ENCODE data around the gene ALAS2.
"Not testable (repeated sequence)": the region's sequence is repeated elsewhere in the genome, so short reads cannot be mapped to it uniquely, and the experiment has no call there.

Gene ALAS2

GRCh38 chrX:55005256-55005655 lies 25.5 kb downstream of the ALAS2 start:
- DNase-seq (ENCODE audit: low spot score), result no peak

GRCh38 chrX:55004231-55004630 lies 26.5 kb downstream of the ALAS2 start:
- no peak for DNase-seq (ENCODE audit: low spot score)

GRCh38 chrX:54999717-55000598 lies 30.8 kb downstream of the ALAS2 start, which contains the start of gene APEX2:
Gene APEX2 (plus strand): TSS chrX:55000363. CDS start chrX:55000423, 60 bp downstream.
- DNase-seq (ENCODE audit: low spot score), result peak; percentile 88

GRCh38 chrX:54995621-54996020 lies 35.2 kb downstream of the ALAS2 start:
- DNase-seq (ENCODE audit: low spot score), result no peak

GRCh38 chrX:54994668-54995351 lies 36.0 kb downstream of the ALAS2 start:
- no peak for DNase-seq (ENCODE audit: low spot score)

- DNase-seq (ENCODE audit: low spot score), result no peak
Measured at GRCh38 chrX:54994099-54994498, 36.7 kb downstream of the ALAS2 start, which contains the start of gene PFKFB1. Gene PFKFB1 (minus strand): TSS chrX:54994188. CDS start chrX:54994007, 181 bp downstream.

- no peak for DNase-seq (ENCODE audit: low spot score)
Measured at GRCh38 chrX:54992911-54993622, 37.7 kb downstream of the ALAS2 start.

GRCh38 chrX:54991706-54992105 lies 39.1 kb downstream of the ALAS2 start:
- no peak for DNase-seq (ENCODE audit: low spot score)

- DNase-seq (ENCODE audit: low spot score), result not testable (repeated sequence)
Measured at GRCh38 chrX:54983306-54983705, 47.5 kb downstream of the ALAS2 start.

GRCh38 chrX:54980334-54980733 lies 50.4 kb downstream of the ALAS2 start:
- DNase-seq (ENCODE audit: low spot score), result no peak

- DNase-seq (ENCODE audit: low spot score), result no peak
Measured at GRCh38 chrX:54979432-54979831, 51.3 kb downstream of the ALAS2 start.

- DNase-seq (ENCODE audit: low spot score), result no peak
Measured at GRCh38 chrX:54978448-54978847, 52.3 kb downstream of the ALAS2 start.

GRCh38 chrX:54977387-54977786 lies 53.4 kb downstream of the ALAS2 start:
- DNase-seq (ENCODE audit: low spot score), result no peak

GRCh38 chrX:54964766-54965497 lies 65.8 kb downstream of the ALAS2 start:
- no peak for DNase-seq (ENCODE audit: low spot score)

- no peak for DNase-seq (ENCODE audit: low spot score)
Measured at GRCh38 chrX:54961750-54962149, 69.0 kb downstream of the ALAS2 start.

Measured in left forelimb (tissue), 1 donor.